HG03175 (cell line): ENCODE results near the gene LCN15.
"Not testable (repeated sequence)": the region's sequence is repeated elsewhere in the genome, so short reads cannot be mapped to it uniquely, and the experiment has no call there.

Experiments used
- ATAC-seq: cut with Tn5 transposase; IDR thresholded peaks from one replicate; pipeline ENCODE4 v1.9.1; 2021; ENCODE audit warnings: mild to moderate bottlenecking, moderate library complexity; ENCODE audit not compliant: unreplicated experiment

LCN15 gene

DNA sequence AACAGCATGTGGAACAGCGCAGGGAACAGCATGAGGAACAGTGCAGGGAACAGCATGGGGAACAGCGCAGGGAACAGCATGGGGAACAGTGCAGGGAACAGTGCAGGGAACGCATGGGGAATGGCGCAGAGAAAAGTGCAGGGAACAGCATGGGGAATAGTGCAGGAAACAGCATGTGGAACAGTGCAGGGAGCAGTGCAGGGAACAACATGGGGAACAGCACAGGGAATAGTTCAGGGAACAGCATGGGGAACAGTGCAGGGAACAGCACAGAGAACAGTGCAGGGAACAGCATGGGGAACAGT lies 8.2 kb downstream of the LCN15 start:
- no peak for ATAC-seq

DNA sequence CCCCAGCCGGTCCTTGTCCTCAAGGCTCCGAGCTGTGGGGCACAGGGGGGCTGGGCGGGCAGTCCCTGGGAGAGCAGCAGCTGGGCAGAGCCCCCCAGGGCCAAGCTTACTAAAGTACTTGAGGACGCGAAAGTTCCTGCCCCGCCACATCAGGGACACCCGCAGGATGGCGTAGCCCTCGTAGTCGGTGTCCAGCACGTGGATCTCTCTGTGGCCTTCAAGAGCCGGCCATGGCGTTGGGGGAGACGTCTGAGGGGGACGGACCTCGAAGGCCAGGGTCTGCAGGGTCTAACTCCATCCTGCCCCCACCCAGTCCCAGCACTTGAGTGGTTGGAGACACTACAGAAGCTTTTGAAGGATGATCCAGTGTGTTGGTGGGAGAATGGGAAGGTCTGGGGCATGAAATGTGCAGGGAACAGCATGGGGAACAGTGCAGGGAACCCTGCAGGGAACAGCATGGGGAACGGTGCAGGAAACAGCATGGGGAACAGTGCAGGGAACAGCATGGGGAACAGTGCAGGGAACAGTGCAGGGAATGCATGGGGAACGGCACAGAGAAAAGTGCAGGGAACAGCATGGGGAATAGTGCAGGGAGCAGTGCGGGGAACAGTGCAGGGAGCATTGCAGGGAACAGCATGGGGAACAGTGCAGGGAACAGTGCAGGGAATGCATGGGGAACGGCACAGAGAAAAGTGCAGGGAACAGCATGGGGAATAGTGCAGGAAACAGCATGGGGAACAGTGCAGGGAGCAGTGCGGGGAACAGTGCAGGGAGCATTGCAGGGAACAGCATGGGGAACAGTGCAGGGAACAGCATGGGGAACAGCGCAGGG lies 8.8 kb downstream of the LCN15 start:
- ATAC-seq = not testable (repeated sequence)

GRCh38 chr9:136754626-136755301 lies 9.6 kb downstream of the LCN15 start:
- no peak for ATAC-seq

- ATAC-seq = no peak
Measured at GRCh38 chr9:136754059-136754572, 10.2 kb downstream of the LCN15 start.

GRCh38 chr9:136753371-136754058 lies 10.8 kb downstream of the LCN15 start:
- ATAC-seq = no peak

- ATAC-seq = no peak
Measured at GRCh38 chr9:136751814-136752213, 12.5 kb downstream of the LCN15 start.

DNA sequence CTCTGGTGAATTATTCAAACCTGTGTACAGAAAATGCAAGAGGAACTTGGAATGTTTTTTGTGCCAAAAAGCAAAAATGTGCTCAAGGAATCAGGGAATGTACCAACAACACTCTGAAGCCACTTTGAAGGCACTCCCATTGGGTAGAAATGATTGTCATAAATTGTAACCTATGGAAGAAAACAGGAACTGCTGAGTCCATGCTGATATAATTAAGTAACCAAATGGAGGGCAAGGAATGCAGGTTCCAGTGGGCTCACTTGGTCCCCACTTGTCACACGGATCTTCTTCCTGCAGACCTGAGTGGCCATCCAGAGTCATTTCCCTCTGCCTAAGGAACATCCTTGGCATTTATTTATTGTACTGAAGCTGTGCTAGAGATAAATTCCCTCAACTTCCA lies 13.1 kb downstream of the LCN15 start:
- ATAC-seq = no peak

DNA sequence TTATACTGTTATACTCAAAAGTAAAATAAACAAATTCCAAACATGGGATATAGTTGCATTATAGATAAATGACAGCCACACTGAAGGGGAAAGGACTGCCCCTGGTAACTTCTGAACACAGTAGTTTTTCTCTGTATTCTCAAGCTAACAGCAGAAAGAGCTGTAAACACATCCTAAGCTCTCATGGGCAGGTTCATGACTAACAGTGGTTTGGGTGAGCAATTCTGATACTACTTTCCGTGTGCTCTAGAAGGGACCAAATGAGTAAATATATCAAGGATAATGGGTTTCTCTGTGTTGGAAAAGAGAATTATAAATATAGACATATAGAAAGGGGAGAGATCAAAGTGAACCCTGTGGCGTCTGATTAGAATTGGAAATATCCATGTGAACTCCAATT lies 13.8 kb downstream of the LCN15 start:
- no peak for ATAC-seq

DNA sequence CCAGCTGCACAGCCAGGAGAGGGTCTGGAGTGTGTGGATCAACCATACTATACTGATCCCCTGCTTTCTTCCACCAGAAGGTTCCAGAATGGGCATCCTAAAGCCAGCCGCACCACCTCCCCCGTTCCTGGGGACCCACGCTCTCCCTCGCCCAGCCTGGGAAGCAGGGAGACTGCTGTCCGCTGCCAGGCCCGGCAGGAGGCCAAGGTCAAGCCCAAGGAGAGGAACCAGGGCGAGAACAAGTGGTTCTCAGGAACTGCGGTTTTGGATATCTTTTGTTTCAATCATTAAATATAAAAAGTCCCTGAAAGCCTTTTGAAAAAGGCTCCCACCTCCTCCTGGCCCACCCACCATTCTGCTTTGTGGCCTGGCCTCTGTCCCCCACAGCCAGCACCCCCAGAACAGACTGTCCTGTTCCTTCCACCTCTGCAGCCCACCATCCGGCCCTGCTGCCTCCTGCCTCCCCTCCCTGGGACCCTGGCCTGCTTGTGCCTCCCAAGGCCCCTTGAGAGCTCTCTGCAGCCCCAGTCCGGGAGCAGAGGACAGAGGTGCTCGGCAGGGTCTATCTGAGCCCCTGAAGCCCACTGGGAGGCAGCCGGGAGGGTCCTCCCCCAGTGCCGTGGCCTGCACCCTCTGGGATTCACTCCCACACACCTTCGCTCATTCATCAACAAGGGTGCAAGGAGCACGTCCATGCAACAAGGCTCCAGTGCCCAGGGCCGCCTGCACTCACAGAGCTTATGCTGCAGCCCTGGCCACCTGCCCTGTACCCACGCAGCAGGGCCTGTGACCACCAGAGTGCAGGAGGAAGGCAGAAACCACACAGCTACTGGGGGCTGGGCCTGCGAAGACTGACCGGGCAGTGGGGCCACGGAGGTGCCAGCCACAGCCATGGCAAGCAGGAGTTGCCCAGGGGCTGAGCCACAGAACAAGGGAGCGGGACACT lies 15.4 kb downstream of the LCN15 start:
- no peak for ATAC-seq

GRCh38 chr9:136748201-136748600 lies 16.1 kb downstream of the LCN15 start, which contains the start of gene LCN6:
Gene LCN6 (minus strand): TSS chr9:136748525. CDS start chr9:136748483, 42 bp downstream.
- ATAC-seq = no peak

GRCh38 chr9:136747161-136748060 lies 16.9 kb downstream of the LCN15 start:
- ATAC-seq = no peak

DNA sequence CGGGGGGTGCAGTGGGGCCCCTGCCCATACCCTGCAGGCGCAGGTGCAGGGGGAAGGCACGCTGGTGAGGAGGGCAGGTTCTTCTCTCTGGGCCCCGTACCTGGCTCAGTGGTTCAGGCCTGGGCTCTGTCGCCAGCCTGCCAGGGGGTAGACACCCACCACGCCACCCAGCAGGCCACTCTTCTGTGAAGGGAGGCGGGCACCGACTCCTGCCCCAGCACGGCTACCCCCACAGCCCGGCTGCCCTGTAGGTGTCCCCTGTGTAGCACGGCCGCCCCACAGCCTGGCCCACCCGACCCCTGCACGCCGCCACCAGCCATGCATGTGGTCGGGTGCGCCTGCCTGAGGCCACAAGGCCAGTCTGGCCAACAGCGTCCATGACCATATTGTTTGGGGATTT lies 17.7 kb downstream of the LCN15 start:
- no peak for ATAC-seq

GRCh38 chr9:136746155-136746490 lies 18.2 kb downstream of the LCN15 start:
- ATAC-seq = no peak

DNA sequence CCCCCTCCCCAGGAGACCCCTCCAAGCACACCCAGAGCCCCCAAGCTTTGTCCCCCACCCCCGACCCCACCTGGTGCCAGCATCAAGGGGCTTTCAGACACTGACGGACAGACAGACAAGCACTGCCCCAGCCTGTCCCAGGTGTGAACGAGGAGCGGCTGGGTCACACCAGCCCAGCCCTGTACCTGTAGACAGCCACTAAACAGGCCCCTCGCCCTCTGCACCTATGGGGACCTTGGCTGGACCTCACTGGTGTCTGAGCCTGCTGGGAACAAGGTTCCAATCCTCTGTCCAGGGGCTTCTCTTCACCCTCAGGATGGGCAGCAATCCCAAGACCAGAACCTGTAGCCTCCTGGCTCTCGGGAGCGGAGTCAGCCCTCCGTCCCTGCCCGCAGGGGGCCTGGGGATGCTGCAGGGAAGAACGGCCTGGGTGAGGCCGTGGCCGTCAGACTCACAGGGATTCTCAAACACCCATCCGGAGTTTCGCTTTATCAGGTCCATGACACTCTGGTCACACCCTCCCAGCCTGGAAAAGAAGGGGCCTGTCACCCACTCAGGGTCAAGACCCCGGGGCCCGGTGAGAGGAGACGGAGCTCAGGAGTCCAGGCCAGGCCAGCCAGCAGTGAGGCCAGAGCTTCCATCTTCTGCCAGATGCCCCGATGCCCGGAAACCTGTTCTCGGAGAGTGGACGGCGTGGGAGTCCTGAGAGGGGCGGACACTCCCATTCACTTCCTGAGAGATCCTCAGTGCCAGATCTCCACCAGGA lies 18.7 kb downstream of the LCN15 start:
- ATAC-seq = no peak

DNA sequence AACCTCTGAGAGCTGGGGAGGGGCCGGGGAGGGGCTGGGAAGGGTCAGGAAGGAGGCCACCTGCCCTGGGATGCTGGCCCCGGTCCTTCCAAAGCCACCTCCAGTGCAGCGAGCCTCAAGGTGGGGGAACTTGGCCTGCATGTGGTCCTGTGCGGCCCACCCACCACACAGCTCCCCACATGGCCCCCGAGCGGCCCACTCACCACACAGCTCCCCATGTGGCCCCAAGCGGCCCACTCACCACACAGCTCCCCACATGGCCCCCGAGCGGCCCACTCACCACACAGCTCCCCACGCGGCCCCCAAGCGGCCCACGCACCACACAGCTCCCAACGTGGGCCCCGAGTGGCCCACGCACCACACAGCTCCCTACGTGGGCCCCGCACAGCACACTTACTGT lies 19.5 kb downstream of the LCN15 start:
- no peak for ATAC-seq

DNA sequence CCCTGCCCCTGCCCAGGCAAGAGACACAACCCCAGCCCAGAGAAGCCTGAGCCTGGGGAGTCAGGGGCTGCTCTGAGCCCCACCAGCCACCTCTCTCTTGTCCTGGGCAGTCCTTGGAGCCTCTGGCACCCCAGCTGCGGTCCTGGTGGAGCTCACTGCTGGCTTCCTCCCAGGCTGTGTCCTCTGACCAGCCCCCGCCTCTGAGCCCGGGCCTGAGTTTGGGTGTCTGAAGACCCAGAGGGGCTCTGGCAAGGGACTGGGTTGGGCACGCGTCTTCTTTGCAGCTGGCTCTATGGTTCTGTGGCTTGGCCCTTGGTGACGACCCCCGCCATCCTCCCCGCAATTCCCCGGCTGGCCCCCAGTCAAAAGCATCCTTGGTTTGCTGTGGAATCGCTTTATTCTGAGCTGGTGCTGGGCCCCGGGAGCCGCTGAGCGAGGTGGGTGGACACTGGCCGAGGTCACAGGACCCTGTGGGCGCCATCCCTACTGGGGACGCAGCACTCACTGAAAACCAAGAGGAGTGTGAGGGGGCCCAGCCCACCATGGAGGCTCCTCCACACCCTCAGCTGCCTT lies 20.6 kb downstream of the LCN15 start:
- ATAC-seq = no peak

DNA sequence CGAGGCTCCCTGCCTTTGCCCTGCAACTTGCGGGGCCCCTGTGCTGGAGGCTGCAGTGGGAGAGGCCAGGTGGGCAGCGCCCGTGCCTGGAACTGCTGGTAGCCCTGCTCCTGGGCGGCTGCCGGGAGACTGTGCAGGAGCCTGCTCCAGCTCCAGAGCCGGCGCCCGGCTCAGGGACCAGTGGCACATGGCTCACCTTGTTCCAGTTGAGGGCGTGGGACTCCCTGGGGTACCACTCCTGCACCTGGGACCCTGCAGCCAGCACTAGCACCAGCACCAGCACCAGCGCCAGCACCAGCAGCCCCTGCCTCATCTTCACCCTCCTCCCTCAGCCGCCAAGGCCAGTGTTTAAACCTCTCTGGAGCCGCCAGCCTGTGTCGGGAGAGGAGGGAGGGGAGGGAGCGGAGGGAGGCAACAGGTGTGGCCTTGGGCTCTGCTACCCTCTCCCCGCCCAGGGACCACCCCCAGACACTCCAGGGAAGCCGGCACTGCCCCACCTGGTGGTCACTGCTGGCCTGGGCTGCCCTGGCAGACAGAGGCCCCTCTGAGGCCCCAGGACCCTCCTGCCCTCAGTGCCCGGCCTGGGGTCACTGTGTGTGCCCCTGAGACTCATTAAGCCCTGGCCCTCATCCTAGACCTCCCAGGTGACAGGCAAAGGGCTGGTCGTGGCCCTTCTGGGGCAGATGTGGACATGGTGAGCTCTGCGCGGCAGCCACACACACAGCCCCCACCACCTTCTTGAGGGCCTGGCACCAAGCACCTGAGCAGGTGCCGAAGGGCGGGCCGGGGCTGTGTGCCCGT lies 21.5 kb downstream of the LCN15 start, which contains the start of gene LCN10:
TSS of gene LCN10 (minus strand) at position 350 of the 801 bp plus-strand sequence. CDS start at position 313, 37 bp downstream.
- no peak for ATAC-seq
